Measurements from ENCODE around the gene XPR1. TPM values are rescaled to one million over a fixed set of nuclear protein-coding genes. Genes with fewer than 3 reads are reported as not detected.
"Not testable (repeated sequence)": the region's sequence is repeated elsewhere in the genome, so short reads cannot be mapped to it uniquely, and the experiment has no call there.

Gene XPR1
- total RNA-seq, 2 donors from 2014 or later: 18.0 to 21.2 TPM

DNA sequence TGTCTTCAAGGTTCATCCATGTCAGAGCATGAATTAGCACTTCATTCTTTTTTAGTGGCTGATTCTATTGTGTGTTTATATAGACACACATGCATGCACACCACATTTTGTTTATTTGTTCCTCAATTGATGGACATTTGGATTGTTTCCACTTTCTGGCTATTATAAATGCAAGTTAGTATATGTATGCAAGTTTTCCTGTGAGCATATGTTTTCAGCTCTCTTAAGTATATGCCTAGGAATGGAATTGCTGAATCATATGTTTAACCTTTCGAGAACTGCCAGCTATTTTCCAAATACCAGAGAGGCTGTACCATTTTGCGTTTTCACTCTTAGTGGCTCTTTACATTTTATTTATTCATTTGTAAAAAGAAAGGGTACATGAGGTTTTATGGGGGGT, 171.0 kb downstream of the XPR1 start:
- Mint-ChIP-seq H3K27ac (no peak overlapping the region), H3K4me3 (no peak overlapping the region), H3K36me3 (peaks cover 4% of the 10 kb centered on the region), H3K4me1 (ENCODE audit: low read depth in 2 of 2) (no peaks in the 10 kb centered on the region), H3K27me3 (no peaks in the 10 kb centered on the region), H3K9me3 (no peaks in the 10 kb centered on the region)
- no peak for ATAC-seq
- no peak for DNase-seq (ENCODE audit: low spot score)

DNA sequence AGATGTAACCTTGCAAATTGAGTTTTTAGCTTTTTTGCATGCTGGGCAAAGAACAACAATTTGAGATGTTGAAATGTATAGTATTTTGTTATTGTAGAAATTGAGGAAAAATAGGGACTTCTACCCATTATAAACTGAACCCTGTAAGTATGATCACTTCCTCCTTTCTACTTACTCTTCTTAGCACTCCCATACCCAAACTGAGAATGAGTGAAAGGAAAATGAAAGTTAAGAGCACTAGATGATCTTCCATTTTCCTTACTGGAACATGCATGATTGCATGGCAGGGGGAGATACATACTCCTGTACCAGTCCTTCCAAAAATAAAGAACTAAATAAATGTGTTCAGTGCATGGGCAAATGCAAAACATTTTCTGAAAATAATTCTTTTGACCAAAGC, 173.5 kb downstream of the XPR1 start:
- Mint-ChIP-seq H3K4me3 (no peak overlapping the region), H3K9me3 (no peaks in the 10 kb centered on the region), H3K4me1 (ENCODE audit: low read depth in 2 of 2) (no peaks in the 10 kb centered on the region), H3K27ac (no peak overlapping the region), H3K36me3 (peaks cover 9% of the 10 kb centered on the region), H3K27me3 (no peaks in the 10 kb centered on the region)
- DNase-seq (ENCODE audit: low spot score) (no peak), ATAC-seq (no peak)

DNA sequence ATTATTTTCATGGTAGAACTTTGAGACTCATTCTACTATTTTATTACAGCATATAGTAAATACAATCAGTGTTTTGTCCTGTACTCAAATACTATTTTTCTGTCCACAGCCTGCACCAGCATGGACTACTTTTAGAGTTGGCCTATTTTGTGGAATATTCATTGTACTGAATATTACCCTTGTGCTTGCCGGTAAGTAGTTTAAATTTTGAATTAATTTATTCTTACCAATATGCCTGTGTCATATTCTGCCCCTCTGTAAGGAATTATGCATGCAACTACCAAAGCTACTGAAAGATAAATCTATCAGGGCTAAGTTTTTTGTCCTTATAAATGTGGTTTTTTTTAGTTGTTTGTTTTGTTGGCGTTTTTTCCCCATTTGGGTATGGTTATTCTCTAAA, 179.5 kb downstream of the XPR1 start:
- Mint-ChIP-seq H3K4me1 (ENCODE audit: low read depth in 2 of 2) (no peaks in the 10 kb centered on the region), H3K27me3 (no peaks in the 10 kb centered on the region), H3K27ac (no peak overlapping the region), H3K9me3 (no peaks in the 10 kb centered on the region), H3K4me3 (no peak overlapping the region), H3K36me3 (peaks cover 21% of the 10 kb centered on the region)
- ATAC-seq (no peak), DNase-seq (ENCODE audit: low spot score) (no peak)

DNA sequence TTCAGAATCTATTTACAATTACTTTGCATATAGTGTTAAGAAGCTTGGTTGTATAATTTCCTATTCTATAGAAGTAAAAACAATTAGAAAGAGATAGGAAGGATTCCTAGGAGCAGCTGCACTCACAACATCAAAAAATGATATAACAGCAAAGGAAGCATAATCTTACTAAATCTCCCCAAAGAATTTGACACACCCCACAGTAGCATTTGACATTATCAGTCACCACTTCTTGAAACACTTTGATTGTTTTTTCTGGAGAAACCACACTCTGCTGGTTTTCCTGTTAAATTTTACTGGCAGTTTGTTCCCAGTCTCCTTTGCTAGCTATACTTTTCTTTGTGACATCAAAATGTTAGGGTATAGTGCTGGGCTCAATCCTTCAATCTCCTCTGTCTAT, 180.1 kb downstream of the XPR1 start:
- Mint-ChIP-seq H3K9me3 (no peaks in the 10 kb centered on the region), H3K4me3 (no peak overlapping the region), H3K27me3 (no peaks in the 10 kb centered on the region), H3K36me3 (peaks cover 21% of the 10 kb centered on the region), H3K4me1 (ENCODE audit: low read depth in 2 of 2) (no peaks in the 10 kb centered on the region), H3K27ac (no peak overlapping the region)
- ATAC-seq: no peak
- DNase-seq (ENCODE audit: low spot score): no peak

DNA sequence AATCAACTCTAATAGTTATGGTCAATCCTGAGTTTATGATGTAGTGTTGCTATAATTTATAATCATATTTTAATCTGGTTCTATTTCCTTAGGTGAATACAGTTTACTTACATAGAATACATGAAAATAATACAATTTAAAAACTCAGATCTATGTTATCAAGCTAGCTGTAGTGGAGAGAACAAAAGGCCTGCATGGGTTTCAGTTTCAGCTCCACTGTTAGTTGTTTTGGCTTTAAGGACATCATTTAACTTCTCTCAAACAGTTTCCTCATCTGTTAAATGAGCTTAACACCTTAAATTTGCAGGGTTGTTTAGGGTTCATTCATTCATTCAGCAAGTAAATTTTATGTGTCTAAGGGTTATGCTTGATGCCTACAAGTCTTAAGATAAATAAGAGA, 182.4 kb downstream of the XPR1 start:
- Mint-ChIP-seq H3K27me3 (no peaks in the 10 kb centered on the region), H3K36me3 (peaks cover 12% of the 10 kb centered on the region), H3K27ac (no peak overlapping the region), H3K9me3 (no peaks in the 10 kb centered on the region), H3K4me1 (ENCODE audit: low read depth in 2 of 2) (no peaks in the 10 kb centered on the region), H3K4me3 (no peak overlapping the region)
- ATAC-seq (no peak), DNase-seq (ENCODE audit: low spot score) (no peak)

DNA sequence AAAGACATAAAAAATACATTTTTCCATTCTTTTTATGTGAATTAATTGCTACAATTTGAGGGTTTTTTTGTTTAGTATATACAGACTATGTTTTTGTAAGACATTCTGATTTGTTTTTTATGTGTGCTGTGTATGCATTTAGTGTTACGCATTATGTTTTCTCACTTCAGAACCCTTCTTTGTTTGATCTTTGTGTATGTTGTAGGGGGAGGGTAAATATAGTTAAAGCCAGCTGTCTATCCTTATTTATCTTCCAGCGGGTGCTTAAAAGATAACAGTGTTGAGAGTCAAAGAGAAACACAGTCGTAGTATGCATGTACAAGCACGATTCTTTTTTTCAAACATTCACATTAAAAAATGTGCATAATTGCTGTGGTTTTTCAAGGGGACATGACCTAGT, 183.4 kb downstream of the XPR1 start:
- no peaks in the 10 kb centered on the region for H3K4me1 Mint-ChIP-seq (ENCODE audit: low read depth in 2 of 2)
- H3K27ac Mint-ChIP-seq: no peak overlapping the region
- H3K9me3 Mint-ChIP-seq: no peaks in the 10 kb centered on the region
- no peak overlapping the region for H3K4me3 Mint-ChIP-seq
- ATAC-seq (no peak), DNase-seq (ENCODE audit: low spot score) (no peak)
- no peaks in the 10 kb centered on the region for H3K27me3 Mint-ChIP-seq
- peaks cover 12% of the 10 kb centered on the region for H3K36me3 Mint-ChIP-seq

DNA sequence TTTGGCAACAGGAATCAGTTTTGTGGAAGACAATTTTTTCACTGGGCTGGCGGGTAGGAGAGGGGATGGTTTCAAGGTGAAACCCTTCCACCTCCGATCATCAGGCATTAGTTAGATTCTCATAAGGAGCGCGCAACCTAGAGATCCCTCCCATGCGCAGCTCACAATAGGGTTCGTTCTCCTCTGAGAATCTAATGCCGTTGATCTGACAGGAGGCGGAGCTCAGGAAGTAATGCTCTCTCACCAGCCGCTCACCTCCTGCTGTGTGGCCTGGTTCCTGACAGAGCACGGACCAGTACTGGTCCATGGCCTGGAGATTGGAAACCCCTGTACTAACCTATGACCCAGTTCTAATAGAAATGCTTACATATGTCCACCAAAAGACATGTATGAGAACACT, 184.3 kb downstream of the XPR1 start:
- Mint-ChIP-seq H3K4me3 (no peak overlapping the region), H3K36me3 (peaks cover 16% of the 10 kb centered on the region), H3K4me1 (ENCODE audit: low read depth in 2 of 2) (no peaks in the 10 kb centered on the region), H3K9me3 (no peaks in the 10 kb centered on the region), H3K27me3 (no peaks in the 10 kb centered on the region), H3K27ac (no peak overlapping the region)
- ATAC-seq (no peak), DNase-seq (ENCODE audit: low spot score) (no peak)

DNA sequence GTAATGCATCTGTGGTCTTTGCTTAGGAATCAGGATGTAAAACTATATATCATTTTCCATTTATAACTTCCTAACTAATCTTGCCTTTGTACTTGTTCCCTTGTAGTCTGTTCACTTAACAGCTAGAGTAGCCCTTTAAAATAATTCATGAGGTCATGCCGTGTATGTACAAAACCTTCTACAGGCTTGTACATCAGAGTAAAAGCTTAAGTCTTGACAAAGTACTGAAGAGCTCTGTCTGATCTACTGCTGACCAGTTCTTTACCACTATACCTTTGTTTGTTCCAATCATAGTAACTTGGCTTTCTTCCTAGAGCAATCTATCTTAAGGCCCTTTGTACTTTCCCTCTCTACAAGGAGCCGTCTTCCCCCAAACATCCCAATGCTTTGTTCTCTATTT, 190.1 kb downstream of the XPR1 start:
- H3K36me3 Mint-ChIP-seq: peaks cover 4% of the 10 kb centered on the region
- DNase-seq (ENCODE audit: low spot score): no peak
- no peak for ATAC-seq
- no peaks in the 10 kb centered on the region for H3K27me3 Mint-ChIP-seq
- H3K4me3 Mint-ChIP-seq: no peak overlapping the region
- no peak overlapping the region for H3K27ac Mint-ChIP-seq
- no peaks in the 10 kb centered on the region for H3K4me1 Mint-ChIP-seq (ENCODE audit: low read depth in 2 of 2)
- no peaks in the 10 kb centered on the region for H3K9me3 Mint-ChIP-seq

DNA sequence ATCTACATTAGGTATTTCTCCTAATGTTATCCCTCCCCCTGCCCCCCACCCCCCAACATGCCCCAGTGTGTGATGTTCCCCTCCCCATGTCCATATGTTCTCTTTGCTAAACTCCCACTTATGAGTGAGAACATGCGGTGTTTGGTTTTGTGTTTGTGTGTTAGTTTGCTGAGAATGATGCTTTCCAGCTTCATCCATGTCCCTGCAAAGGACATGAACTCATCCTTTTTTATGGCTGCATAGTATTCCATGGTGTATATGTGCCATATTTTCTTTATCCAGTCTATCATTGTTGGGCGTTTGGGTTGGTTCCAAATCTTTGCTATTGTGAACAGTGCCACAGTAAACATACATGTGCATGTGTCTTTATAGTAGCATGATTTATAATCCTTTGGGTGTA, 199.7 kb downstream of the XPR1 start:
- DNase-seq (ENCODE audit: low spot score); ATAC-seq; H3K9me3 Mint-ChIP-seq; H3K27ac Mint-ChIP-seq; H3K4me1 Mint-ChIP-seq (ENCODE audit: low read depth in 2 of 2); H3K4me3 Mint-ChIP-seq; H3K27me3 Mint-ChIP-seq: not testable (repeated sequence)
- H3K36me3 Mint-ChIP-seq: peaks cover 40% of the 10 kb centered on the region

DNA sequence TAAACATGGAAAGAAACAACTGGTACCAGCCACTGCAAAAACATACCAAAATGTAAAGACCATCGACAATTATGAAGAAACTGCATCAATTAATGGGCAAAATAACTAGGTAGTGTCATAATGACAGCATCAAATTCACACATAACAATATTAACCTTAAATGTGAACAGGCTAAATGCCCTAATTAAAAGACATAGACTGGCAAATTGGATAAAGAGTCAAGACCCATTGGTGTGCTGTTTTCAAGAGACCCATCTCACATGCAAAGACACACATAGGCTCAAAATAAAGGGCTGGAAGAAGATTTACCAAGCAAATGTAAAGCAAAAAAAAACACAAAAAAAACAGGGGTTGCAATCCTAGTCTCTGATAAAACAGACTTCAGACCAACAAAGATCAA, 201.4 kb downstream of the XPR1 start:
- peaks cover 40% of the 10 kb centered on the region for H3K36me3 Mint-ChIP-seq
- not testable (repeated sequence) for H3K4me1 Mint-ChIP-seq (ENCODE audit: low read depth in 2 of 2); H3K9me3 Mint-ChIP-seq; H3K4me3 Mint-ChIP-seq; DNase-seq (ENCODE audit: low spot score); H3K27ac Mint-ChIP-seq; H3K27me3 Mint-ChIP-seq; ATAC-seq

DNA sequence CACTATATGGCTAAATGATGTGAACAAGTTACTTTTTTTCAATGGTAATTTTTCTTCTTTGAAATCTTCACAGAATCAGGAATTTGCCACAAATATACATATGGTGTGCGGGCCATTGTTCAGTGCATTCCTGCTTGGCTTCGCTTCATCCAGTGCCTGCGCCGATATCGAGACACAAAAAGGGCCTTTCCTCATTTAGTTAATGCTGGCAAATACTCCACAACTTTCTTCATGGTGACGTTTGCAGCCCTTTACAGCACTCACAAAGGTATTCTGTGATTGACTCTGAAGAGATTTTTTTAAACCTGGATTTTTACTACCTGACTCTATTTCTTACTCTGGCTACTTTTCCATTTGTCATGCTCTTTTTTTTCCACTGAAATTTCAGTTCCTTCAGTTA, 204.6 kb downstream of the XPR1 start:
- no peak for ATAC-seq
- no peak for DNase-seq (ENCODE audit: low spot score)
- Mint-ChIP-seq H3K4me3 (no peak overlapping the region), H3K36me3 (peaks cover 30% of the 10 kb centered on the region), H3K4me1 (ENCODE audit: low read depth in 2 of 2) (no peaks in the 10 kb centered on the region), H3K27me3 (no peaks in the 10 kb centered on the region), H3K9me3 (peaks cover 8% of the 10 kb centered on the region), H3K27ac (no peak overlapping the region)

DNA sequence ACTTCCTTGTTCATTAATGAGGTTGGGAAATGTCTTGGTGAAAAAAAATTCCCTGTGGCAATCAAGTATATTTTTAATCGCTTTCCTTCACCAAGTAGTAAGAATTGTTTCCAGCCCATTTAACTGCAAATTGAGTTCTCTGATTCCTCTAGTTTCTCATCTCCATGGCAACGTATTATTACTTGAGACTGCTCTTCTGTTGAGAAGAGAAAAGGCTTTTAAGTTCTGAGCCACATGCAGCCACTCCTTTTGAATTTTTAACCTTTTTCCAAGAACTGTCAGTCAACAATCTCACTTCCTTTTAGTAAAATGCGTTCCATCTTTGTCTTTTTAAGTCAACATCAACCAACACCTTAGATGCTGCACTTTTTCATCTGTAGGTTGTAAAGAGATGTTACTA, 205.2 kb downstream of the XPR1 start:
- Mint-ChIP-seq H3K27me3 (no peaks in the 10 kb centered on the region), H3K36me3 (peaks cover 29% of the 10 kb centered on the region), H3K27ac (no peak overlapping the region), H3K9me3 (peaks cover 8% of the 10 kb centered on the region), H3K4me1 (ENCODE audit: low read depth in 2 of 2) (no peaks in the 10 kb centered on the region), H3K4me3 (no peak overlapping the region)
- DNase-seq (ENCODE audit: low spot score): no peak
- ATAC-seq: no peak

DNA sequence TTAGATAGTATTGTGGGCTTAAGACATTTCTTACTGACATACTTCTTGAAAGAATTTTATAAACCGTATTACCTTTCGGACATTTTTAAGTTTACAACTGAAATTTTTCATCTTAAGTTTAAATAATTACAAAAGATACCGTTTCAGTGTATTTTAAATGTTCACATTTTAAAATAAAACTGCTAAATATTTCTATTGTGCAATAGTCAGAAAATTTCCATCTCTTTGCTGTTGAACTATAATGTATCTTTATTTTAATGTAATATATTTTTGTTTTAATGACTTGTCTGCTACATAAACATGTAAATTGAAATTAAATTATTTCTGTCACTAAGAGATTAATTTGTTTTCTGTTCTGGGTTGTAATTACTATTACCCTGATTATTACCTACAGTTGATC, 206.7 kb downstream of the XPR1 start:
- H3K36me3 Mint-ChIP-seq: peaks cover 14% of the 10 kb centered on the region
- ATAC-seq (no peak), DNase-seq (ENCODE audit: low spot score) (no peak)
- H3K4me3 Mint-ChIP-seq: no peak overlapping the region
- no peaks in the 10 kb centered on the region for H3K9me3 Mint-ChIP-seq
- no peaks in the 10 kb centered on the region for H3K27me3 Mint-ChIP-seq
- no peak overlapping the region for H3K27ac Mint-ChIP-seq
- H3K4me1 Mint-ChIP-seq (ENCODE audit: low read depth in 2 of 2): no peaks in the 10 kb centered on the region

DNA sequence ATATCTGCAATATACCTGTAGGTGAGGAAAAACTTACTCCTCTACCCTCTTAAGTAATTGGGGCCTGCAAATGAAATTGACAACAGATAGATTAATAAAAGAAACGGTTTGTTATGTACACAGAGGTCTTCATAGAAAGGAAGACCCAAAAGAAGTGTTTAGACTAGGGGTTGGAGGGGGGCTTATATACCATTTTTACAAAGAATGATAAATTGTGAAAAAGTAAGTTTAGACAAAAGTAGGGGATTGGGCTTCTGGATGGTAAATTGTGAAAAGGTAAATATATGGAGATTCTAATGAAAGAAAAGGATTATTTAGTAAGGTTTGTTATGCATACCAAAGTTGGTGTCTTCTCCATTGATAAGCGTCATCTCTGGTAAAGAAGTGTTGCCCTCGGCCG, 207.7 kb downstream of the XPR1 start:
- Mint-ChIP-seq H3K27me3 (no peaks in the 10 kb centered on the region), H3K9me3 (no peaks in the 10 kb centered on the region), H3K4me3 (no peak overlapping the region), H3K36me3 (peaks cover 11% of the 10 kb centered on the region), H3K27ac (no peak overlapping the region), H3K4me1 (ENCODE audit: low read depth in 2 of 2) (no peaks in the 10 kb centered on the region)
- no peak for DNase-seq (ENCODE audit: low spot score)
- ATAC-seq: no peak

DNA sequence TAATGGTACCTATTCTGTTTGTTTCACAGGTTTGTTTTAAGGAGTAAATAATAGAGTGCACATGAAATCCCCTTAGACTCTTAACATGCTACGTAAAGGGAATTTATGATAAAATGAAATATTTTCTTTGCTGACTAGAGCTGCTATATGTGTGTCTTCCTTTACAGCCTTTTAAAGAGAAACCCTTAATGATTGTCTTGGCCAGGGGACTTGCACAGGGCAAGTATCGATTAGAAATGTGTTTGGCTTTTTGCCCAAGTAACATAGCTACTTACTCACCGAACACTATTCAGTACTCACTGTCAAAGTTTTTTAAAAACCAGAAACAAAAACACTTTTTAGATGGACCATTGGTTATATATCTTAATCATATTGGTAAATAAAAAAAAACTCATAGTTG, 209.6 kb downstream of the XPR1 start:
- ATAC-seq (no peak), DNase-seq (ENCODE audit: low spot score) (no peak)
- Mint-ChIP-seq H3K4me1 (ENCODE audit: low read depth in 2 of 2) (no peaks in the 10 kb centered on the region), H3K4me3 (no peak overlapping the region), H3K27ac (no peak overlapping the region), H3K36me3 (no peaks in the 10 kb centered on the region), H3K27me3 (no peaks in the 10 kb centered on the region), H3K9me3 (no peaks in the 10 kb centered on the region)
